ENCODE results near the gene R3HCC1L. TPM values are rescaled to one million over a fixed set of nuclear protein-coding genes. Genes with fewer than 3 reads are reported as not detected.

R3HCC1L gene
- polyA plus RNA-seq, 1 donor from 2014 or later = 12.8 TPM

GRCh38 chr10:98246911-98247805, 112.7 kb downstream of the R3HCC1L start:
- H3F3A ChIP-seq (ENCODE audit: insufficient read depth, low read length, poor library complexity, severe bottlenecking) = no peaks in the 10 kb centered on the region
- no peaks in the 10 kb centered on the region for H3K27me3 ChIP-seq (ENCODE audit: insufficient read depth, low read depth, low read length)
- no peak overlapping the region for H3K4me2 ChIP-seq (ENCODE audit: low read length)
- H3K9me3 ChIP-seq (ENCODE audit: low read length) = no peaks in the 10 kb centered on the region
- H3K9me2 ChIP-seq (ENCODE audit: insufficient read depth, low read length) = no peaks in the 10 kb centered on the region
- TF ChIP-seq TAF1 (IDR thresholded peaks at IDR 0.05; ENCODE audit: low read depth) (no peak), RAD21 (conservative IDR thresholded peaks at IDR 0.05) (no peak)
- no peak overlapping the region for H3K4me3 ChIP-seq (ENCODE audit: low read length)
- no peaks in the 10 kb centered on the region for H3K79me2 ChIP-seq (replicated peaks; ENCODE audit: insufficient read depth, low read length)
- H4K20me1 ChIP-seq (ENCODE audit: insufficient read depth) = no peaks in the 10 kb centered on the region
- H2AFZ ChIP-seq (ENCODE audit: low read depth, low read length) = no peak overlapping the region
- H3K9ac ChIP-seq (ENCODE audit: low read length) = no peak overlapping the region
- no peak overlapping the region for H3K27ac ChIP-seq (ENCODE audit: low read length)
- H3K36me3 ChIP-seq (ENCODE audit: insufficient read depth, low read length) = no peaks in the 10 kb centered on the region

DNA sequence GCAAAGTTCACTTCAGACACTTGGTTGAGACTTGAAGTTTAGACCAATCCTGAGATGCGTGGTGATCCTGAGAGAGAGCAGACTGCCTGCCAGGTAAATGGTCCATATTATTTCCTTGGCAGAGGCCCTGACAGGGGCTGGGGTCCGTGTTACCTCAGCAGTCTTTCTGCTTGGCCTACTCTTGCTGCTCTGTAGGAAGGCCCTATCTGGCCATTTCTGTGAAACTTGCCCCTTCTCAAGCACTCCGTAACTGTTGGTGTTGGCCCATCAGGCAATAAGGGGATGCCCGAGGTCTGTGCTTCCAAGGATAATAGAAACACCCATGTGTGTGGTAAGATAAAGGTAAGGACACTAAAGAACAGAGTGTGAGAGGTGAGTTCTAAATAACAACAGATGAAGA, 113.6 kb downstream of the R3HCC1L start:
- no peak overlapping the region for H3K9ac ChIP-seq (ENCODE audit: low read length)
- H3K36me3 ChIP-seq (ENCODE audit: insufficient read depth, low read length) = no peaks in the 10 kb centered on the region
- TF ChIP-seq CTCF (IDR thresholded peaks at IDR 0.05; ENCODE audit: poor library complexity, severe bottlenecking) (no peak), EZH2 (IDR thresholded peaks at IDR 0.05; ENCODE audit: borderline replicate concordance, insufficient read depth, low read length, poor library complexity, severe bottlenecking) (no peak), RAD21 (conservative IDR thresholded peaks at IDR 0.05) (no peak), SMC3 (conservative IDR thresholded peaks at IDR 0.05; ENCODE audit: poor library complexity) (no peak), EP300 (conservative IDR thresholded peaks at IDR 0.05; ENCODE audit: poor library complexity, severe bottlenecking) (no peak), TAF1 (IDR thresholded peaks at IDR 0.05; ENCODE audit: low read depth) (no peak), MXI1 (conservative IDR thresholded peaks at IDR 0.05; ENCODE audit: poor library complexity, severe bottlenecking) (no peak), POLR2AphosphoS5 (IDR thresholded peaks at IDR 0.05) (no peak)
- TF ChIP-seq, protein P1, sequence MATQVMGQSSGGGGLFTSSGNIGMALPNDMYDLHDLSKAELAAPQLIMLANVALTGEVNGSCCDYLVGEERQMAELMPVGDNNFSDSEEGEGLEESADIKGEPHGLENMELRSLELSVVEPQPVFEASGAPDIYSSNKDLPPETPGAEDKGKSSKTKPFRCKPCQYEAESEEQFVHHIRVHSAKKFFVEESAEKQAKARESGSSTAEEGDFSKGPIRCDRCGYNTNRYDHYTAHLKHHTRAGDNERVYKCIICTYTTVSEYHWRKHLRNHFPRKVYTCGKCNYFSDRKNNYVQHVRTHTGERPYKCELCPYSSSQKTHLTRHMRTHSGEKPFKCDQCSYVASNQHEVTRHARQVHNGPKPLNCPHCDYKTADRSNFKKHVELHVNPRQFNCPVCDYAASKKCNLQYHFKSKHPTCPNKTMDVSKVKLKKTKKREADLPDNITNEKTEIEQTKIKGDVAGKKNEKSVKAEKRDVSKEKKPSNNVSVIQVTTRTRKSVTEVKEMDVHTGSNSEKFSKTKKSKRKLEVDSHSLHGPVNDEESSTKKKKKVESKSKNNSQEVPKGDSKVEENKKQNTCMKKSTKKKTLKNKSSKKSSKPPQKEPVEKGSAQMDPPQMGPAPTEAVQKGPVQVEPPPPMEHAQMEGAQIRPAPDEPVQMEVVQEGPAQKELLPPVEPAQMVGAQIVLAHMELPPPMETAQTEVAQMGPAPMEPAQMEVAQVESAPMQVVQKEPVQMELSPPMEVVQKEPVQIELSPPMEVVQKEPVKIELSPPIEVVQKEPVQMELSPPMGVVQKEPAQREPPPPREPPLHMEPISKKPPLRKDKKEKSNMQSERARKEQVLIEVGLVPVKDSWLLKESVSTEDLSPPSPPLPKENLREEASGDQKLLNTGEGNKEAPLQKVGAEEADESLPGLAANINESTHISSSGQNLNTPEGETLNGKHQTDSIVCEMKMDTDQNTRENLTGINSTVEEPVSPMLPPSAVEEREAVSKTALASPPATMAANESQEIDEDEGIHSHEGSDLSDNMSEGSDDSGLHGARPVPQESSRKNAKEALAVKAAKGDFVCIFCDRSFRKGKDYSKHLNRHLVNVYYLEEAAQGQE (IDR thresholded peaks at IDR 0.05; ENCODE audit: borderline replicate concordance) = no peak
- H3K79me2 ChIP-seq (replicated peaks; ENCODE audit: insufficient read depth, low read length) = no peaks in the 10 kb centered on the region
- no peaks in the 10 kb centered on the region for H3K9me3 ChIP-seq (ENCODE audit: low read length)
- H3K9me2 ChIP-seq (ENCODE audit: insufficient read depth, low read length) = no peaks in the 10 kb centered on the region
- no peak overlapping the region for H3K27ac ChIP-seq (ENCODE audit: low read length)
- no peak overlapping the region for H3K4me2 ChIP-seq (ENCODE audit: low read length)
- no peaks in the 10 kb centered on the region for H3F3A ChIP-seq (ENCODE audit: insufficient read depth, low read length, poor library complexity, severe bottlenecking)
- H2AFZ ChIP-seq (ENCODE audit: low read depth, low read length) = no peak overlapping the region
- H3K27me3 ChIP-seq (ENCODE audit: insufficient read depth, low read depth, low read length) = no peaks in the 10 kb centered on the region
- no peak overlapping the region for H3K4me3 ChIP-seq (ENCODE audit: low read length)
- H4K20me1 ChIP-seq (ENCODE audit: insufficient read depth) = no peaks in the 10 kb centered on the region

Measured in neural cell (in vitro differentiated cells).